ENCODE measurements around the gene ZNF775.

The ZNF775 gene

GRCh38 chr7:150334108-150334507, 45.0 kb upstream of the ZNF775 start:
- ChIA-PET CTCF (no interaction called here), POLR2A (interaction anchor here (1.5 kb wide), 1 partner anchor 14 kb away, joined by 4 read pairs; no protein-coding TSS in a partner anchor)
- DNase-seq (ENCODE audit: extremely low spot score): no peak
- TF ChIP-seq SP1 (IDR thresholded peaks at IDR 0.05) (no peak), LEF1 (IDR thresholded peaks at IDR 0.05; ENCODE audit: borderline replicate concordance) (no peak), ELF4 (IDR thresholded peaks at IDR 0.05) (no peak), FOXK2 (IDR thresholded peaks at IDR 0.05) (no peak), FOXM1 (IDR thresholded peaks at IDR 0.05; ENCODE audit: borderline replicate concordance) (no peak), PKNOX1 (IDR thresholded peaks at IDR 0.05) (no peak), ARNT (IDR thresholded peaks at IDR 0.05) (no peak), L3MBTL2 (conservative IDR thresholded peaks at IDR 0.05) (no peak), ZNF384 (IDR thresholded peaks at IDR 0.05) (no peak), CTBP1 (IDR thresholded peaks at IDR 0.05; ENCODE audit: borderline replicate concordance) (no peak), SUZ12 (IDR thresholded peaks at IDR 0.05) (no peak), HDGF (IDR thresholded peaks at IDR 0.05; ENCODE audit: borderline replicate concordance) (no peak), BHLHE40 (IDR thresholded peaks at IDR 0.05; ENCODE audit: borderline replicate concordance) (no peak), FOXA1 (IDR thresholded peaks at IDR 0.05) (no peak), NFRKB (IDR thresholded peaks at IDR 0.05) (no peak), TARDBP (IDR thresholded peaks at IDR 0.05) (no peak)

GRCh38 chr7:150335108-150335773, 43.9 kb upstream of the ZNF775 start:
- ChIA-PET POLR2A (interaction anchor here (0.5 to 1.5 kb wide), 4 partner anchors 12 to 43 kb away, joined by 3 to 7 read pairs (median 4); partner anchors contain the start of genes ACTR3C and LRRC61), CTCF (no interaction called here)
- DNase-seq (ENCODE audit: extremely low spot score): no peak
- TF ChIP-seq ZNF384 (IDR thresholded peaks at IDR 0.05) (no peak), BHLHE40 (IDR thresholded peaks at IDR 0.05; ENCODE audit: borderline replicate concordance) (no peak), SUZ12 (IDR thresholded peaks at IDR 0.05) (no peak), FOXA1 (IDR thresholded peaks at IDR 0.05) (no peak), SP1 (IDR thresholded peaks at IDR 0.05) (no peak), L3MBTL2 (conservative IDR thresholded peaks at IDR 0.05) (no peak), ARNT (IDR thresholded peaks at IDR 0.05) (no peak), LEF1 (IDR thresholded peaks at IDR 0.05; ENCODE audit: borderline replicate concordance) (no peak), ELF4 (IDR thresholded peaks at IDR 0.05) (no peak), NFRKB (IDR thresholded peaks at IDR 0.05) (no peak)

- POLR2A ChIA-PET: interaction anchor here (1.2 to 1.3 kb wide), 2 partner anchors 12 to 43 kb away, joined by 5 to 7 read pairs; partner anchors contain the start of genes ACTR3C and LRRC61
- DNase-seq (ENCODE audit: extremely low spot score): no peak
- CTCF ChIA-PET: no interaction called here
- TF ChIP-seq ARNT (IDR thresholded peaks at IDR 0.05): no peak
- no peak for TF ChIP-seq CTBP1 (IDR thresholded peaks at IDR 0.05; ENCODE audit: borderline replicate concordance)
- no peak for TF ChIP-seq BHLHE40 (IDR thresholded peaks at IDR 0.05; ENCODE audit: borderline replicate concordance)
- TF ChIP-seq FOXK2 (IDR thresholded peaks at IDR 0.05): no peak
- no peak for TF ChIP-seq SP1 (IDR thresholded peaks at IDR 0.05)
- TF ChIP-seq ELF4 (IDR thresholded peaks at IDR 0.05): no peak
- no peak for TF ChIP-seq NFRKB (IDR thresholded peaks at IDR 0.05)
- no peak for TF ChIP-seq PKNOX1 (IDR thresholded peaks at IDR 0.05)
- no peak for TF ChIP-seq SUZ12 (IDR thresholded peaks at IDR 0.05)
- no peak for TF ChIP-seq L3MBTL2 (conservative IDR thresholded peaks at IDR 0.05)
- no peak for TF ChIP-seq TARDBP (IDR thresholded peaks at IDR 0.05)
- no peak for TF ChIP-seq FOXM1 (IDR thresholded peaks at IDR 0.05; ENCODE audit: borderline replicate concordance)
- no peak for TF ChIP-seq HDGF (IDR thresholded peaks at IDR 0.05; ENCODE audit: borderline replicate concordance)
- TF ChIP-seq LEF1 (IDR thresholded peaks at IDR 0.05; ENCODE audit: borderline replicate concordance): no peak
- TF ChIP-seq FOXA1 (IDR thresholded peaks at IDR 0.05): no peak
- TF ChIP-seq ZNF384 (IDR thresholded peaks at IDR 0.05): no peak
These were observed 43.4 kb upstream of the ZNF775 start for GRCh38 chr7:150335774-150336112.

- DNase-seq (ENCODE audit: extremely low spot score): no peak
- ChIA-PET POLR2A (interaction anchor here (1.6 kb wide), 1 partner anchor 13 kb away, joined by 7 read pairs; the partner anchor contains the start of genes ACTR3C and LRRC61), CTCF (interaction anchor here (3.5 kb wide), 1 partner anchor 19 kb away, joined by 10 read pairs; no protein-coding TSS in a partner anchor)
These were observed 42.4 kb upstream of the ZNF775 start for GRCh38 chr7:150336746-150337145.

More at GRCh38 chr7:150336746-150337145, 42.4 kb upstream of the ZNF775 start:
- TF ChIP-seq HDGF (IDR thresholded peaks at IDR 0.05; ENCODE audit: borderline replicate concordance) (no peak), CTBP1 (IDR thresholded peaks at IDR 0.05; ENCODE audit: borderline replicate concordance) (no peak), FOXA1 (IDR thresholded peaks at IDR 0.05) (no peak), L3MBTL2 (conservative IDR thresholded peaks at IDR 0.05) (no peak), ELF4 (IDR thresholded peaks at IDR 0.05) (no peak), FOXM1 (IDR thresholded peaks at IDR 0.05; ENCODE audit: borderline replicate concordance) (no peak), SUZ12 (IDR thresholded peaks at IDR 0.05) (no peak), ZNF384 (IDR thresholded peaks at IDR 0.05) (no peak), LEF1 (IDR thresholded peaks at IDR 0.05; ENCODE audit: borderline replicate concordance) (no peak), TARDBP (IDR thresholded peaks at IDR 0.05) (no peak), SP1 (IDR thresholded peaks at IDR 0.05) (no peak), PKNOX1 (IDR thresholded peaks at IDR 0.05) (no peak), NFRKB (IDR thresholded peaks at IDR 0.05) (no peak), ARNT (IDR thresholded peaks at IDR 0.05) (no peak), FOXK2 (IDR thresholded peaks at IDR 0.05) (no peak), BHLHE40 (IDR thresholded peaks at IDR 0.05; ENCODE audit: borderline replicate concordance) (no peak)
